ENCODE data around the gene CHCHD6. TPM values are rescaled to one million over a fixed set of nuclear protein-coding genes. Genes with fewer than 3 reads are reported as not detected.

Gene CHCHD6
- total RNA-seq, 1 experiment from 2014 or later, result 29.6 TPM

DNA sequence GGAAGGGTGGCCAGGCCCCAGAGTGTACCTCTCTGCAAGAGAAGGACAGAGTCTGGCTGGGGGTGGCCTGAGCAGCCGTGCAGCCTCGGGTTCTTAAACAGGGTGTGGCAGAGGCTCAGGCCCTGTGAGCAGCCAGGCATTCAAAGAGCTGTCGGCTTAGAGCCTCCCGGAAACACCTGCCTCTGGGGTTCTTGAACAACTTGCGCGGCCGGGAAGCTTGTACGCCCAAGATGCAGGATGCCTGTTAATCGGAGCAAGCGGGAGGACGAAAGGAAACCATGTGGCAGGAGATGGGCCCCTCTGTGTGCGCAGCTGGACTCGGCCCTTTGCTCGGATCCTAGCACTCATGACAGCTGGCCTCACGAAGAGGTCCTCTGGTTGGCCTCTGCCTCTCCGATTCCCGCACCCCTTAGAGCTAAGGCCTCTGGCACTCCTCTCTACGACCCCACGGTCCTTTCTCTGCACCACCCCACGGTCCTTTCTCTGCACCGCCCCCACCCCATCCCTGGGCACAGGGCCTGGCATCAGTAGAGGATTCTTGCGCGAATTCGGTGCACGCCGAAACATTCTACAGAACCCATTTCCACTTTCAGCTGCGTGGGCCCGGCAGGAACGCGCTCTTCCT, 25.2 kb upstream of the CHCHD6 start:
- CTCF ChIA-PET, result interaction anchor here (0.6 to 6.4 kb wide), 42 partner anchors 10 to 1381 kb away, joined by 3 to 63 read pairs (median 4); no protein-coding TSS in a partner anchor
- H3K27ac Mint-ChIP-seq (ENCODE audit: low read depth, unreplicated experiment), result no peak overlapping the region
- no TSS peak for BruUV-seq (replicated peaks)
- no peaks in the 10 kb centered on the region for H3K9me3 Mint-ChIP-seq (ENCODE audit: unreplicated experiment)
- DNase-seq (ENCODE audit: unreplicated experiment), result no peak
- H3K36me3 Mint-ChIP-seq (ENCODE audit: insufficient read depth, unreplicated experiment), result no peaks in the 10 kb centered on the region
- POLR2A ChIA-PET, result no interaction called here
- peaks cover 17% of the 10 kb centered on the region for H3K27me3 Mint-ChIP-seq (ENCODE audit: insufficient read depth, unreplicated experiment)
- intact Hi-C loops (cut with micrococcal nuclease), result loop anchor here (1.0 to 2.0 kb wide), 4 partner anchors 74 to 865 kb away; no protein-coding TSS in a partner anchor
- TF ChIP-seq, protein P1, sequence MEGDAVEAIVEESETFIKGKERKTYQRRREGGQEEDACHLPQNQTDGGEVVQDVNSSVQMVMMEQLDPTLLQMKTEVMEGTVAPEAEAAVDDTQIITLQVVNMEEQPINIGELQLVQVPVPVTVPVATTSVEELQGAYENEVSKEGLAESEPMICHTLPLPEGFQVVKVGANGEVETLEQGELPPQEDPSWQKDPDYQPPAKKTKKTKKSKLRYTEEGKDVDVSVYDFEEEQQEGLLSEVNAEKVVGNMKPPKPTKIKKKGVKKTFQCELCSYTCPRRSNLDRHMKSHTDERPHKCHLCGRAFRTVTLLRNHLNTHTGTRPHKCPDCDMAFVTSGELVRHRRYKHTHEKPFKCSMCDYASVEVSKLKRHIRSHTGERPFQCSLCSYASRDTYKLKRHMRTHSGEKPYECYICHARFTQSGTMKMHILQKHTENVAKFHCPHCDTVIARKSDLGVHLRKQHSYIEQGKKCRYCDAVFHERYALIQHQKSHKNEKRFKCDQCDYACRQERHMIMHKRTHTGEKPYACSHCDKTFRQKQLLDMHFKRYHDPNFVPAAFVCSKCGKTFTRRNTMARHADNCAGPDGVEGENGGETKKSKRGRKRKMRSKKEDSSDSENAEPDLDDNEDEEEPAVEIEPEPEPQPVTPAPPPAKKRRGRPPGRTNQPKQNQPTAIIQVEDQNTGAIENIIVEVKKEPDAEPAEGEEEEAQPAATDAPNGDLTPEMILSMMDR (IDR thresholded peaks at IDR 0.05; ENCODE audit: unreplicated experiment), result no peak
- H3K4me3 Mint-ChIP-seq (ENCODE audit: unreplicated experiment), result no peak overlapping the region
- no peaks in the 10 kb centered on the region for H3K4me1 Mint-ChIP-seq (ENCODE audit: insufficient read depth, unreplicated experiment)

DNA sequence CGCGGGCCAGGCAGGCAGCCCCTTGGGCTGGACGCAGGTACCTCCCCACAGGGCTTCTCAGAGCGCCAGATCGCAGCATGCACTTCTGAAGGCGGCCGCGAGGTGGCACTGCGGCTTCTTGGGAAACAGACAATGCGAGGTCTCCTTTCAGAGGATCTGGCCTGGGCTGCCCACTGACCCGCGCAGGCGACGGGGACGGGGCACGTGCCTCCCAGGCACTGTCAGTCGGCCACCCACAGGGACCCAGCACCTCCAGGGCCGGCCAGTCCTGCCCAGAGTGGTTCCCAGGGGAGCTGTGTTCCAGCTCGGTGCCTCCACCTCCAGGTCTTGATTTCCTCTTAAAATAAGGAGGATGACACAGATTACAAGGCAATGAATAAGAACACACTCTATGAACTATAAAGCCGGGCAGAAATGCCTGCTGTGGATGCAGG, 24.7 kb upstream of the CHCHD6 start:
- no peak overlapping the region for H3K27ac Mint-ChIP-seq (ENCODE audit: low read depth, unreplicated experiment)
- peak; percentile 80 for DNase-seq (ENCODE audit: unreplicated experiment)
- H3K9me3 Mint-ChIP-seq (ENCODE audit: unreplicated experiment), result no peaks in the 10 kb centered on the region
- TF ChIP-seq, protein P1 (IDR thresholded peaks at IDR 0.05; ENCODE audit: unreplicated experiment), result peak; percentile 98
- POLR2A ChIA-PET, result no interaction called here
- H3K4me3 Mint-ChIP-seq (ENCODE audit: unreplicated experiment), result no peak overlapping the region
- no TSS peak for BruUV-seq (replicated peaks)
- no peaks in the 10 kb centered on the region for H3K36me3 Mint-ChIP-seq (ENCODE audit: insufficient read depth, unreplicated experiment)
- intact Hi-C loops (cut with micrococcal nuclease), result loop anchor here (1.0 to 2.0 kb wide), 4 partner anchors 73 to 865 kb away; no protein-coding TSS in a partner anchor
- H3K4me1 Mint-ChIP-seq (ENCODE audit: insufficient read depth, unreplicated experiment), result no peaks in the 10 kb centered on the region
- CTCF ChIA-PET, result interaction anchor here (0.6 to 6.4 kb wide), 56 partner anchors 8 to 1380 kb away, joined by 3 to 63 read pairs (median 4); no protein-coding TSS in a partner anchor
- peaks cover 17% of the 10 kb centered on the region for H3K27me3 Mint-ChIP-seq (ENCODE audit: insufficient read depth, unreplicated experiment)

DNA sequence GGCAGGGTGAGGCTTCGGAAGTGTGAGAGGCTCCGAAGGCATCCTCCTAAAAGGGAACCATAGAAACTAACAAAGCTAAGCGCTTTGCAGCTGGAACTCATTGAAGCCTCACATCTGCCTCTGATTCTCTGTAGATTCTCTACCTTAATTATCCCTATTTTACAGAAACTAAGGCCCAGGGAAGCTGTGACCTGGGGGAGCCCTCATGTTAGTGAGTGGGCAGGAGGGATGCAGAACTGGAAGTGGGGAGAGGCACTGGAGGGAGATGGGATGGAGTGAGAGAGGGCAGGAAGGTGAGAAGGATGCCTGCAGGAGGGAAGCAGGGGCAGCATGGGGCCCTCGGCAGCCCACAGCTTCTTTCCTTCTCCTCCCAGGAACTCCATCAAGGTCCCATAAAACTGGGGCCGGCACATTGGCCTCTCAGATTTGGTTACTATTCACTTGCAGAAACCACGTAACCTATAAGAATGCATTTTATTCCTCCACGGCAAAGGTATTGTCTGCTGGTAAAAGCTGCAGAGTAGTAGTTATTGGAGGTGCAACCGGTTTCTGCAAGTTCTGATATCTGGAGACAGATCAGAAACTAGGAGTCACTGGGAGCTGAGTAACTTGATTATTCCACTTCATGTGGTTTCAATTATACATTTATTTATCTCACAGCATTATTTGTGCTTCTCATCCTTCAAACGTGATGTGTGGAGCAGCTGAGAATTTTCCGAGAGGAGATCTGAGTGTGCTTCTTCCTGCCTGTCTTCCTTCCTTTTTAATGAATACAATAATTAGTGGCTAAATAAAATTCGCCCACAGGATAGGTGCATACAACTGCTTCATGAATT, 24.0 kb upstream of the CHCHD6 start:
- Mint-ChIP-seq H3K4me3 (ENCODE audit: unreplicated experiment) (no peak overlapping the region), H3K27me3 (ENCODE audit: insufficient read depth, unreplicated experiment) (peaks cover 17% of the 10 kb centered on the region), H3K27ac (ENCODE audit: low read depth, unreplicated experiment) (no peak overlapping the region), H3K9me3 (ENCODE audit: unreplicated experiment) (no peaks in the 10 kb centered on the region), H3K4me1 (ENCODE audit: insufficient read depth, unreplicated experiment) (no peaks in the 10 kb centered on the region), H3K36me3 (ENCODE audit: insufficient read depth, unreplicated experiment) (no peaks in the 10 kb centered on the region)
- intact Hi-C loops (cut with micrococcal nuclease), result loop anchor here (1.0 to 2.0 kb wide), 4 partner anchors 73 to 864 kb away; no protein-coding TSS in a partner anchor
- no peak for DNase-seq (ENCODE audit: unreplicated experiment)
- no TSS peak for BruUV-seq (replicated peaks)
- ChIA-PET POLR2A (no interaction called here), CTCF (interaction anchor here (0.6 to 6.4 kb wide), 44 partner anchors 9 to 1310 kb away, joined by 3 to 63 read pairs (median 4); no protein-coding TSS in a partner anchor)
- TF ChIP-seq, protein P1 (IDR thresholded peaks at IDR 0.05; ENCODE audit: unreplicated experiment), result no peak

DNA sequence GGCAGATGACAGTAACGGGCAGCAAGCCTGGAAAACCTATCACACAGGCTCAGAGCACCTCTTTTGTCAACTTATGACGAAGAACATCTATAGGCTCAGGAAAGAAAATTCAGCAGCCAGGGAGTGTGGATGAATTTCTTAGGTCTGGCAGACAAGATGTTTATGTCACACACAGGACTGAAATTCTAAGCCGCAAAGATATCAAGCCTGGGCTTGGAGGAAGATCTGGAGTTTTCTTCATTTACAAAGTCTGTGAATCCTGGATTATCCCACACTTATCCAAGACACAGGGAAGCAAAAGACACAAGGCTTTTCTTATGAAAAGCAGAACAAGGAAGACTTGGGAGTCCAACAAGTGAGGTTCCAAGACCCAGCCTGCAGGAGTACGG, 23.4 kb upstream of the CHCHD6 start:
- intact Hi-C loops (cut with micrococcal nuclease), result no loop called here
- Mint-ChIP-seq H3K4me1 (ENCODE audit: insufficient read depth, unreplicated experiment) (no peaks in the 10 kb centered on the region), H3K4me3 (ENCODE audit: unreplicated experiment) (no peak overlapping the region), H3K9me3 (ENCODE audit: unreplicated experiment) (no peaks in the 10 kb centered on the region), H3K27ac (ENCODE audit: low read depth, unreplicated experiment) (no peak overlapping the region), H3K36me3 (ENCODE audit: insufficient read depth, unreplicated experiment) (no peaks in the 10 kb centered on the region), H3K27me3 (ENCODE audit: insufficient read depth, unreplicated experiment) (peaks cover 17% of the 10 kb centered on the region)
- TF ChIP-seq, protein P1 (IDR thresholded peaks at IDR 0.05; ENCODE audit: unreplicated experiment), result no peak
- CTCF ChIA-PET, result interaction anchor here (0.6 to 6.4 kb wide), 13 partner anchors 10 to 895 kb away, joined by 3 to 63 read pairs (median 6); no protein-coding TSS in a partner anchor
- no peak for DNase-seq (ENCODE audit: unreplicated experiment)
- POLR2A ChIA-PET, result no interaction called here
- BruUV-seq (replicated peaks), result no TSS peak
